CD4-positive, alpha-beta T cell treated with Interleukin-12 subunit alpha and Interleukin-12 subunit beta, for 1 hour (primary cell): ENCODE results near the gene TMEM151B.
A peak's percentile ranks its signal among the peaks of the same experiment; 100 is the strongest.
"Not testable (repeated sequence)": the region's sequence is repeated elsewhere in the genome, so short reads cannot be mapped to it uniquely, and the experiment has no call there.

Experiments
- DNase-seq: peaks from one replicate; pipeline ENCODE4 v3.0.0-alpha.2; 2020

The TMEM151B gene

DNA sequence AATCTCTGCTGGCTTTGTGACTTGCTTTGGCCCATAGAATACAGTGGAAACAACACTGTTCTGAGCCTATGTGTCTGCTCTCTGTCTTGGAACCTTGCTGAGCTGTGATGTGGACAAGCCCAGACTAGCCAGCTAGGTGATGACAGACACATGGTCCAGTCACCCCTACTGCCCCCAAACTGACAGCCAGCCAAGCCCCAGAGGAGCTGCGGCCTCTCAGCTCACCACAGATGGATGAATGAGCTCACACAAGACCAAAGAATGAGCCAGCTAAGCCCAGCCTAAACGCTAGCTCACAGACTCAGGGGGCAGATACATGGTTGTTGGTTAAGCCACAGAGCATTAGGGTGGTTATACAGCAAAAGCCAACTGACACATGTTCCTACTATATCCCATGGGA lies 38.8 kb downstream of the TMEM151B start:
- no peak for DNase-seq

DNA sequence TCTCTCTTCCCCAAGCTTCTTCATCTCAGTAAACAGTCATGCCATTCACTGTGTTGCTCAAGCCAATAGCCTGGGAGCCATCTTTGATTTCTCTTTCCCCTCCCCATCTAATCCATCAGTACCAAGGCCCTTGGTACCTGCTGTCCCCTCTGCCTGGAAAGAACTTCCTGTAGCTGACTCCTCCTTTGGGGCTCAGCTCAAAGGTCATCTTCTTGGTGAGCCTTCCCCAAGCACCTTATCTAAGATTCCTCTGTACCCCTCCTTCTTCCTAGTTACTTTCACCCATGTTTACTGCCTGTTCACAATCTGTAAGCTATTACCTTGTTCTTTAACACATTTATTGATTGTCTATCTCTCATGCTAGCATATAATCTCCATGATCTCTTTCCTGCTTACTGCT lies 39.4 kb downstream of the TMEM151B start:
- DNase-seq: no peak

DNA sequence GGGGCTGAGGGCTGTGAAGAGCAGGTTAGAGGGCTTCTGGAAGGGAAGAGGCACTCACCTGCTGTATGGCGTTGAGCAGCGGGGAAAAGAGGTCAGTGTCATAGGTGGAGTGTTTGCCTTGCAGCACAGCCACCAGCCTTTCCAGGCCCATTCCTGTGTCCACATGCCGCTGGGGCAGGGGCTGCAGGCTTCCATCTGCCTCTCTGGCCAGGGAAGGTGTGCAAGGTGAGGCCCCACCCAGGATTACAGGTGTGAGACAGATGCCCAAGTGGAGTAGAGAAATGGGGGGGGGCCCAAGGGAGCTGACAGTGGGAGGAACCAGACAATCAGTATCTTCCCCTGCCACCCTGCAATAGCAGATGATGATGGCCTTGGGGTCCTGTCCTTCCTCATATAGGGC lies 40.0 kb downstream of the TMEM151B start:
- DNase-seq: no peak

DNA sequence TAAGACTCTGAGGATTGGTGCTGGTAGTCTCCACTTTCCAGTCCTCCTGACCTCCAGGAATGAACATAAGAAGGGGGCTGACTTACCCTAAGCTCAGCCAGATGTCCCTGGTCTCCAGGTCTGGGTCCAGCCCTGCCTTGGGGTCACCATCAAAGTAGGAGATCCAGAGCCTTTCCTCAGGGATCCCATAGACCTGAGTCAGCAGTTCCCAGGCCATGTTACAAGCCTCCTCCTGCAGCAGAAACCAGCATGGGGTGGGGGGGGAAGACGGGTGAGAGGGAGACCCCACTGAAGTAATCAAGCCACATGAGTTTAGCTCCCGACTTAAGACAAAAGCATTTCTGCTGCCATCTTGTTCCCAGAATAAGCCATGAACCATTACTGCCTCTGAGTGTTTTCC lies 41.1 kb downstream of the TMEM151B start:
- DNase-seq: no peak

DNA sequence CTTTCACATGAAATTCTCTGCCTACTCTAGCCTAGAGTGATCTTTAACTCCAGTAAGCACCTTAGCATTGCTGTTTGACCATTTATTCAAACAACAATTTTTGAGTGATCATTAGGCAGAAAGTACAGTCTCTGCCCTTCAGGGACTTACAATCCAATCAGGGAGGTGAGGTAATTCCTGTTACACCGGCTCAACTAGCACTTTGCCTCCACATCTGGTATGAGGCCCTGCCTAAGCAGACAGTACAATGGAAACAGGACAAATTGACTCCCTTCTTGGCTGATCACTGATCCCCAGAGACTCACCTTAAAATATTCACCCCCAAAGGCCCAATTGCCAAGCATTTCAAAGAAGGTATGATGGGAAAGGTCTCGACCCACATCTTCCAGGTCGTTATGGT lies 41.5 kb downstream of the TMEM151B start:
- DNase-seq: no peak

DNA sequence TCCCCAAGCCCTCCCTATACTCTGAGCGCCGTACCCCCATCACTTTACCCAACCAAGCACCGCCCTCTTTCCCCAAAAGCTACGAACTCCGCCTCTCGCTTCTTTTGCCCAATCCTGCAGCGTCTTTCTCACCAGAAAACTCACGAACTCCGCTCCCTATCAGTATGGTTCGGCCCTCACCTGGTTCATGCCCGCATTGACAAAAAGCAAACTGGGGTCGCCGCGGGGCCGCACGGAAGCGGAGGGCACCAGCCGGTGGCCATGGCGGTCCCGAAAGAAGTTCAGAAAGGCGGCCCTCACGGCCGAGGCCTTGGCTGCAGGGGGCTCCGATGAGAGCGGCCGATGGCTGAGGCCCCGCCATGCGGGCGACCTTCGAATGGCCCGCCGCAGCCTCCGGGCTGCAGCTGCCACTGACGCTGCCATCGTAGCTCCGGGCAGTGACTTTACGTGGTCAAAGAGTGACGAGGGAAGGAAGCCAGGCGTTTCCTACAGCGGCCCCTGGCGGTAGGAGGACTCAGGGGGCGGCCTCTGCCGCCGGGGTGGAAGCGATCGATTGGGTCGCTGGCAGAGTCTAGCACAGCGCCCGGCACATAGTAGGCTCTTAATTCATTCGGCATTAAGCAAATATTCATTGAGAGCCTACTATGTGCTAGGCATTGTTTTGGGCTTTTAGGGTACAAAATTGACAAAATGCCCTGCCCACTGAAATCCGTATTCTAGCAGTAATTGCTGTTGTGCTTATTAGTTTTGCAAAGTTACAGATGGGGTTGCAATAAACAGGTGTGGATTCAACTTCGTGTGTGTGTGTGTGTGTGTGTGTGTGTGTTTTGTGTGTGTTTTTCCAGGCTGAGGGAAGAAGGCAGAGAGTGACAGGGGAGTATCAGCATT lies 42.9 kb downstream of the TMEM151B start, which contains the start of gene AARS2:
TSS of gene AARS2 (minus strand) at position 447 of the 888 bp plus-strand sequence. CDS start at position 423, 24 bp downstream.
- DNase-seq: peak; percentile 93

DNA sequence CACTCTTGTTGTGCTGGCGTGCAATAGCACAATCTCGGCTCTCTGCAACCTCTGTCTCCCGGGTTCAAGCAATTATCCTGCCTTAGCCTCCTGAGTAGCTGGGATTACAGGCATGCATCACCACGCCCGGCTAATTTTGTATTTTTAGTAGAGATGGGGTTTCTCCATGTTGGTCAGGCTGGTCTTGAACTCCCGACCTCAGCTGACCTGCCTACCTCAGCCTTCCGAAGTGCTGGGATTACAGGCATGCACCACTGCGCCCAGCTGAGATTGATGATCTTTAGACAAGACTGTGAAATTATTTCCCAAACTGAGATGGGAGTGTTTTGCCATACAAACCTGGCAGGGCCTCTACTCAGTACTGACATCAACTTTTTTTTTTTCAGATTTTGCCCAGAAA lies 44.4 kb downstream of the TMEM151B start:
- not testable (repeated sequence) for DNase-seq

DNA sequence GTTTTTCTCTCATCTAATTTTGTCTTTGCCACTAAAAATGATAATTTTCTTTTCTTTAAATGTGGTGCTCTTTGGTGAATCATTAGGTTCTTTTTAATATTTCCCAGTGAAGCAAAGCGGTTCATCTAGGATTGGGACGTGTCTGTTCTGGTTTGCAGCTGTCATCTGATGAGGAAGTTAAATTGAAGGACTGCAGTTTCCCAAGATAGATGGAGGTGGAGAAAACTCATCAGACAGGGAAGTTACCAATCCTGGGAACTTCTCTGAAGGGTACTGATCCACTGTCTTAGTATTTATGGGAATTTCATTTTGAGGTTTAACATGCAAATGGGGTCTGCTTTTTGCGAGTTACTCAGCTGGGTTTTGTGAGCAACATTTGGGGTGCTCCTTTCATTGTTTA lies 45.3 kb downstream of the TMEM151B start:
- DNase-seq: no peak

DNA sequence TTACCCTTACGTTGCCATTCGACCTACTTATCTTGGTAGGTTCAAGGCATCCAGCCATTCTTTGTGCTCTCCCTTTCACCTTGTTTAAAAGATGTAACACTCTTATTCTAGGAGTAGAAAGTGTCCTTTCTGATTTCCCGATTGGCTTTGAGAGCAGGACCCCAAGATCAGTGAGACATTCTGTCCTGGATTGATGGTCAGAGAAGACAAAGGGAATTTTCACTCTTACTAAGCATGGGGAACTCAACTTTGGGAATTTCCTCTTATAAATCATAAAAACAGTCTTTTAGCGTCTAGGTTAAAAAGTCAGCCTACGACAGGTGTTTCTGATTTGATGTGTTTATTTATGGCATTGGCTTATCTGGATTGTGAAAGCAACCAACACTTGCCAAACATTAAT lies 45.7 kb downstream of the TMEM151B start:
- no peak for DNase-seq

DNA sequence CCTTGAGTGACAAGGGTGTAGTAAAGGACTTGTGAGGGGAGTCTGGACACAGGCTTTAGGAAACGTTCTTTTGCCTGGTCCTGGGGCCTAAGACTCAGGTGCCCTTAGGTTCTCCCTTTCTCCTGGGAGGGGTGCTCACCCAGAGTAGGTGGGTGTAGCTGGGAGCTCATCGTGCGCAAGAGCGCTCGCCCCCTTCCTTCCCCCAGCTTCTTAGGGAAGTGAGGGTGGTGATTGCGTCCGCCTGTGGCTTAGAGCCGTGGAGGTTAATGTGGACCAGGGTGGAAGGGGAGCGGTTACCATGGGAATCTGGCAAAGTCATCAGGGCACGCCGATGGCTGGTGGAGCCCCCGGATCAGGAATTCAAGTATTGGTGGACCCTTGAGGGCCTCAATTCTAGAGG lies 46.2 kb downstream of the TMEM151B start:
- DNase-seq: no peak

DNA sequence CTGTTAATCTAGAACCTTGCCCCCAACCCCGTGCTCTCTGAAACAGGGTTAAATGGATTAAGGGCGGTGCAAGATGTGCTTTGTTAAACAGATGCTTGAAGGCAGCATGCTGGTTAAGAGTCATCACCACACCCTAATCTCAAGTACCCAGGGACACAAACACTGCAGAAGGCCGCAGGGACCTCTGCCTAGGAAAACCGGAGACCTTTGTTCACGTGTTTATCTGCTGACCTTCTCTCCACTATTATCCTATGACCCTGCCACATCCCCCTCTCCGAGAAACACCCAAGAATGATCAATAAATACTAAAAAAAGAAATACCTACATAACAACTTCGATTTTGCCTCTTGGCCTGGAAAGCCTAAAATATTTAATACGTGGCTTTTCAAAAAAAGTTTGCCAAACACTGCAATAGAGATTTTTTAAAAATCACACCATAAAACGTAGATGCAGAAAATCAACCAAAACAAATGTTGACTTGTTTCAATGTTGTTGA lies 46.9 kb downstream of the TMEM151B start:
- not testable (repeated sequence) for DNase-seq

DNA sequence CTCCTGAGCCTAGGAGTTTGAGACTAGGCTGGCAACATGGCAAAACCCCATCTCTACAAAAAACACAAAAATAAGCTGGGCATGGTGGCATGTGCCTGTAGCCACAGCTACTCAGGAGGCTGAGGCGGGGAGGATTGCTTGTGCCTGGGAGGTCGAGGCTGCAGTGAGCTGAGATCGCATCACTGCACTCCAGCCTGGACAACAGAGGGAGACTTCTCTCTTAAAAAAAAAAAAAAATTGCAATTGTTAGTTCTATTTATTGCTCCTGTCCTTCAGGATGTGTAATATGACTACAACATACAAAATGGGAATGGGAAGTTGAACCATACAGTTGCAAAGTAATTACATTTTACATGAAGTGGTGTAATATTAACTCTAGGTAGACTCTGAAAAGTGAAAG lies 51.0 kb downstream of the TMEM151B start:
- no peak for DNase-seq

DNA sequence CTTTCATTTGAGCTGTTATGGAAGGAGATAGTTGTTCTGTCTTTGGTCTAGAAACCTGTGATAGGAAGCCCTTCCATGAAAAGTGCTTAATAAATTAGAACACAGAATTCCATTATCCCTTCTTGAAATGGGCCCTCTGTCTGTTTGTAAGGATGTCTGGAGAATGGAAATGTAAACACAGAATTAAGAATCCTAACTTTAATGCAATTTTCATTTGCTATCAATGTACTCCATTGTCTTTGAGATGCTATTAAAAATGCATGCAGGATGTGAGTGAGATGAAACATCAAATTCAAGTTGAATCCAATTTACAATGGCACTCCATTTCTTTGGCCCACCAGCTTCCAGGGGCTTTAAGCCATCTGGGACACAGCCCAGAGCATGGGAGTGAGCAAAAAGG lies 56.8 kb downstream of the TMEM151B start:
- no peak for DNase-seq

DNA sequence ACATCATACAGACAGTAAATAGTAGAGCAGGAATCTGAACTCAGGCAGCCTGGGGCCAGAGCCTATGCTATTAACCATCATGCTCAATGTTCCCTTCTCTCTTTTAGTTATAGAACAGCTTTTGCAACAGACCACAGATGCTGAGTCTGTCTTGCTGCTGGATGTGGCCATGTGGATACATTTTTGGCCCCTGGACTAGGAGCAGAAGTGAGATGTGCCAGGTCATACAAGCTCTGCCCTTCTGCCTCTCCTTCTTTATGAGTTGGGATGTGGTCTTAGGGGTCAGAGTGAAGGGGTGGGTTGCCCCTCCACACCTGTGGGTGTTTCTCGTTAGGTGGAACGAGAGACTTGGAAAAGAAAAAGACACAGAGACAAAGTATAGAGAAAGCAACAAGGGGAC lies 57.5 kb downstream of the TMEM151B start:
- DNase-seq: no peak

DNA sequence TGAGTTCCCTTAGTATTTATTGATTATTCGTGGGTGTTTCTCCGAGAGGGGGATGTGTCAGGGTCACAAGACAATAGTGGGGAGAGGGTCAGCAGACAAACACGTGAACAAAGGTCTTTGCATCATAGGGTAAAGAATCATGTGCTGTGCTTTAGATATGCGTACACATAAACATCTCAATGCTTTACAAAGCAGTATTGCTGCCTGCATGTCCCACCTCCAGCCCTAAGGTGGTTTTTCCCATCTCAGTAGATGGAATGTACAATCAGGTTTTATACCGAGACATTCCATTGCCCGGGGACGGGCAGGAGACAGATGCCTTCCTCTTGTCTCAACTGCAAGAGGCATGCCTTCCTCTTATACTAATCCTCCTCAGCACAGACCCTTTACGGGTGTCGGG lies 58.0 kb downstream of the TMEM151B start:
- DNase-seq: not testable (repeated sequence)

DNA sequence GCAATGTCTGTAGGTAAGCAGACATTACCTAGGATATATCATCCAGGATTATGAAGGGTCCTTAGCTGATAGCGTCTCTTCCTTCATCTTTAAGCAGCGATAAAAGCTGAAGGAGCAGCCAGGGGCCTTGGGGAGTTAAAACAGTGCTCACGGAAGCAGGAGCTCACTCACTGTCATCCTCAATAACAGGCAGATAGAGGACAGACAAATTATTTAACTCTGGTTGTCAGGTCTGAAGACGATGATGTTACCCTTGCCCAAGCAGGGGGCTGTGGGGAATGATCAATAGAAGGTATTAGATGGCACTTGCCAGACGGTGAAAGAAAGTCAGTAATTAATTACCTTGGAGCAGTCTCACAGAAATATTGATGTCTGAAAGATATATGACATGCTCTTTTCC lies 59.6 kb downstream of the TMEM151B start:
- DNase-seq: no peak

DNA sequence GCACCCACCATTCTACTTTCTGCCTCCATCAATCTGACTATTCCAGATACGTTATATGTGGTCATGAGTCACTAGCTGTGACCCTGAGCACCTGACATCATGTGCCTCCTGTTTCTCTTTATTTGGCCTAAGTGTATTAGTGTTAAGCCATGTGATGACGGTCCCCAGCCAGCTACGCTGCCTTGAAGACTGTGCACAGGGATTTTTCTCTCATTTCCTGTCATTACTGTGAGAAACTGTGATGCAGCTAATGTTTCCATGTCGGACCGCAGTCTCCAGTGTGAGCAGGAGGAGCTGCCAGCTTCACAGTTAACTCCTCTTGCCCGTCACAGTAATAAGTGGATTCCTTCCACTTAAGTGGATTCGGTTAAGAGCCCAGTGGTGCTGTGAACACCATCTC lies 62.3 kb downstream of the TMEM151B start:
- no peak for DNase-seq

DNA sequence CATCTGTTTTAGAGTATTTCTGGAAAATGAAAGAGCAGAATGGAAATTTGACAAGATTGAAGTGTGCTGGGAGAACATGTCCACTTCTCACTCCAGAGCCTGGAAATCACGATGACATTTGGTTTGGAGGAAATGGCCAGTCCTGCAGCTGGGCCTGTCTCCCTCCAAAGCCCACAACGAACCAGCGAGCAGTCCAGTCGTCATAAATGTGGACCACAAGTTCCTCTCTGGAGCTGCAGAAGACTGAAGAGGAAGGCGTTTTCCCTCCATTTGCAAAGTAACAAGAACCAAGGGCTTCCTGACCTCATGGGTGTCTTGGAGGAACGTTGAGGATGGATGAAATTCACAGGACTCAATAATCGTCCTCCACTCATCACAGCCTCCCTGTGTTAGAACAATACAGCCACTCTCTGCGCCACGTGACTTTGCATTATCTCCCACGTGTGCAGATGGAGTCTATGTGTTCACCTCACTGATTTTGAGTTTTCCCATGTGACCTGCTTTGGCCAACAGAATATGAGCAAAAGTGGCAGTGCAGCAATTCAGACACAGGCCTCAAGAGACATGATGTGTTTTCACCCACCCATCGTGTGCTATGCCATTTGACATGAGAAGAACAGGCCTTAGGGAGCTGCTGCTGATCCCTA lies 63.1 kb downstream of the TMEM151B start:
- DNase-seq: no peak

DNA sequence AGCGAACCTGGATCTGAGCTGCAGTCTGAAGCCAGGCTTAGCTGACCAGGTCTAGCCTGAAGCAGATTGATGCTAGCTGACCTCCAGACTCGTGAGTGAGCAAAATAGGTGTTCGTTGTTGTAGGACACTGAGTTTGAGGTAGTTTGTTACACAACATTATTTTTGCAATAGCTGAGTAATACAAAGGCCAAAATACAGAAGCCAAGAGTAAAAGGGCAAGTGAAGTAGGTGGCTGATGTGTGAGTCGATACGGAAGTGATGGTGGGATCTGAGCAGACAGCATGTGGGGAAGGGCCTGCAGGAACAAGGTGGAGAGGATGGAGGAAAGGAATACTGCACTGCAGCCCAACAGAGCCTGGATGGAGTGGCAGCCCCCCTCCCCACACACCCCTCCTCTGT lies 63.7 kb downstream of the TMEM151B start:
- DNase-seq: no peak

DNA sequence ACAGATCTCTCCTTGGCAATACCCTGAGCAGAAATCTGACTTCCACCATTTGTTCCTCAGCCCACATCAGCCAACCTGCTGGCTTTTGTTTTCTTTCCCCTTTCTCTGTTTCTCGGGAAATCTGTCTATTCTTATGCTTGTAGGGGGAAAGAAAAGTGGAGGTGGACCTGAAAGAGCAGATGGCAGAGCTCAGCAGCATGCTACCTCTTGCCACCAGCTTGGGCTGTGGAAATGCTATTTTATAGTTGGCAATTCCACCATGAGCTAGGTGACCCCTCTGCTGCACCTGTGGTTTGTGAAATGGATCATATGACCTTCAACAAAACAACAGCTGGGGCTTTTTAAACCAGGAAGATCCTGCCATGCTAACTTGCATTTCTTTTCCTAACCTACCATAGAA lies 65.4 kb downstream of the TMEM151B start:
- DNase-seq: no peak

DNA sequence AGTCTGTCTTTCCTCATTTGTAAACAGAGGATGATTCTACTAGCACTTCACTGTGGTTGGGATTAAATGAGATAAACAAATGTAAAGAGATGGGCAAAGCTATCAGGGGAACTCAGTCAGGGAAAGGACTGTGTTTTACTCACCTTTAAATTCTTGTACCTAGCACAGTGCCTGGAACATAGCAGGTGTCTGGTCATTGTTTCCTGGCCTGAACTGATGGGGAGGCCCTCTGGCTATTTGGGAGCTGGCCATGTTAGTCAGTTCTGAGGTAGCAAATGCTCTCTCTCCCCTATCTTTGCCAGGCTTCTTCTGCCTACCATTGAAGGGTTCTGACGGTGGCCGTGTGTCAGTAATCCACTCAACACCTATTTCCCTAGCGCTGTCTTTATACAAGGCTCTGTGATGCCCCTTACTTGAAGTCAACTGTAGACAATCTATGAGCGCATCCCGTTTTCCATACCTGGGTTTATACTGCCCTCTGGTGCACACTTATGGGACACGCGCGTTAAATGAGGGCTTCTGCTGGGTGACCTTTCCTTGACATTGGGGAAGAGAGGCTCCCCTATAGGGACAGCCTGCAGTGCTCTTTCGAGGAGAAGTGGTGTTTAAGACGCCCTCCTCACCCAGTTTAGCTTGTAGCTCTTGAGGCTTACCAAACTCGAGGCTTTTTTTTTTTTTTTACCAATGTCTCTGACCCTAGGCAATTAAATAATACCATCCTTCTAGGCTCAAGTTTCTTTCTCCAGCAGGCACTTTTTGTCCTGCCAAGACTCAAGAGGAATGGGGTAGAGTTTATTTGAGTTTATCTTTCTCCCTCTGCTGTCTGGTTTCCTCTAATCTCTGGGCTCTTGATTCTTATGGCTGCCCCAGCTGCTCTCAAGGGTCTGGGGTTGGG lies 68.2 kb downstream of the TMEM151B start:
- DNase-seq: peak; percentile 71

DNA sequence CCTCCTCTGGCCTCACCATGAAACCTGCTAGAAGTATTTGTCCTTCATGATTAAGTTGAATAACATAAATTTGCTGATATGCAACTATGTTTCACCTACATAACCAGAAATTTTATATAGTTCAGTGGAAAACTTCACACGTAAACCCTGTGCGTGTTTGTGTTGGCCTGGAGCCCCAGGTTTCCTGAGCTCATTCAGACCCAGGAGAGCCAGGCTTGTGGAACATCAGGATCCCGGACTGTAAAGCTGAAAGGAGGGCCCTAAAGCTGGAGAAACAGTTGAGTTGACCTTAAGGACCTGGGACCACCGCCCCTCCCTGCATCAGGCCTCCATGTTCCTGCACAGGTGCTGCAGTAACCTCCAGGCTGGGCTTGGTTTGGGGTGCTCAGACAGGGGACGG lies 69.1 kb downstream of the TMEM151B start:
- no peak for DNase-seq
